CD4-positive, alpha-beta T cell treated with Interleukin-17A for 4 hours (primary cell): Measurements from ENCODE around the gene PRM2.

ENCODE experiments used
- DNase-seq: peaks from one replicate; pipeline ENCODE4 v3.0.0-alpha.2; 2020; ENCODE audit warnings: mixed read lengths

The PRM2 gene

DNA sequence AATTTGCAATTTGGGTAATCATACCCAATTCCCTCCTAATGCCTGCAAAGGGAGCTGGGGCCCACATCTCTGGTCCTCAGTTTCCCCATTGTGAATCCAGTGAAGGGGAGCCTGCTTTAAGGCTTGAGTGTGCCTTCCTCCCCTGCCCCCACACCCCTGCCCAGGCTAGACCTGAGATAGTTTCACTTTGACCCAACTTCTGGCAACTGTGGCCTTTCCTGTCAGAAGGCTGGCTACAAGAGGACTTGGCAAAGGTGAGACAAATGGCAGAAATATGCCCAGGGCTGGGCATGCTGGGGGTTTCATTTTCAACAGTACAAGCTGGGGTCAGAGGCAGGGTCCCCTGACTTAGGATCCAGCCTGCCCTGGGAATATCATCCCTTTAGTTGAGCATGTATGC, 30.3 kb downstream of the PRM2 start:
- no peak for DNase-seq

DNA sequence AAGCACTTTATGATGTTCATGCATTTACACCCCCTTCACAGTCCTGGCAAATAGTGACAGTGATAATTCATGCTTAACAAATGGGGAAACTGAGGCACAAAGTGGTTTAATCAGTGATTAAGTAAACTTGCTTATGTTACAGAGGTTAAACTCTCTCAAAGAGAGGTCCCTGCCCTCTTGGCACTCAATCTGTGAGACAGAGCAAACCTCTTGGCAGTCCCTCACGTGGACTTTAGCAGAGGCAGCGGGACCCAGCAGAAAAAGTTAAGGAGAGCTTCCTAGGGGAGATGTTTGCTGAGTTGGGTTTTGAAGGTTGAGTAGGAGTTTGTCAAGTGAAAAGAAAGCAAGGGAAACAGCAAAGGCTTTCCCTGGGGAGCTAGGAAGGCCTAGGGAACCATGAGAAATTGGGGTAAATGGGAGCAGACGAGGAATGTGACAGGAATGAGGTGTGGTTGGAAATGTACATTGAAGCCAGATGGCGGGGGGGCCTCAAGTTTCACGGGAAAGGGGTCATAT, 31.0 kb downstream of the PRM2 start:
- DNase-seq = no peak

DNA sequence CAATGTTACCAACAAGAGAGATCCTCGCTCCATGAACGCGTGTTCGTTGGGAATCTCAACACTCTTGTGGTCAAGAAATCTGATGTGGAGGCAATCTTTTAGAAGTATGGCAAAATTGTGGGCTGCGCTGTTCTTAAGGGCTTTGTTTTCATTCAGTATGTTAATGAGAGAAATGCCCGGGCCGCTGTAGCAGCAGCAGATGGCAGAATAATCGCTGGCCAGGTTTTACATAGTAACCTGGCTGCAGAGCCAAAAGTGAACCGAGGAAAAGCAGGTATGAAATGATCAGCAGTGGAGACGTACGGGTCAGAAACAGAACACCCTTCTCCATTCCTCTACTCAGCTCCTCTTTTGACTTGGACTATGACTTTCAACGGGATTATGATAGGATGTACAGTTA, 33.6 kb downstream of the PRM2 start:
- no peak for DNase-seq

DNA sequence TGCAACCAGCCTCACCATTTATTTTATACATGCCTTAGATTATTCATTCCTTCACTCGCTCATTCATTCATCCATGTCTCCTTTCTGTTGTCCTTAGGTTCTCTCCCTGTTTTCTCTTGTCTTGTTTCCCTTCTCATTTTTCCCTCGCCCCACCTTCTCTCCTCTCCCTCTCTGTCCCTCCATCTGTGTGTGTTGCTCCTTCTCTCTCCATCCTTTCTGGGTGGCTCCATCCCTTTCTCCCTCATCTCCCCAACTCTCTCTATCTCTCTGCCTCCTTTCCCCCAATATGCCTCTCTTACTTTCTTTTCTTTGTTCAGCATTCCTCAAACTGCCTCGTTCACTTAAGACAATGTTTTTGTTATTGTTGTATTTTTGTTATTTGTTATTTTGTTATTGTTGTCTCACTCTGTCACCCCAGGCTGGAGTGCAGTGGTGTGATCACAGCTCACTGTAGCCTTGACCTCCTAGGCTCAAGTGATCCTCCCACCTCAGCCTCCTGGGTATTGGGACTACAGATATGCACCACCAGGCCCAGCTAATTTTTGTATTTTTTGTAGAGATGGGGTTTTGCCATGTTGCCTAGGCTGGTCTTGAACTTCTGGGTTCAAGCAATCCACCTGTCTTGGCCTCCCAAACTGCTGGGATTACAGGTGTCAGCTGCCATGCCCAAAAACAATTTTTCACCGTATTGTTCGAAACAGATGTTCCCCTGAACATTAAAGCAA, 34.6 kb downstream of the PRM2 start:
- DNase-seq = no peak

DNA sequence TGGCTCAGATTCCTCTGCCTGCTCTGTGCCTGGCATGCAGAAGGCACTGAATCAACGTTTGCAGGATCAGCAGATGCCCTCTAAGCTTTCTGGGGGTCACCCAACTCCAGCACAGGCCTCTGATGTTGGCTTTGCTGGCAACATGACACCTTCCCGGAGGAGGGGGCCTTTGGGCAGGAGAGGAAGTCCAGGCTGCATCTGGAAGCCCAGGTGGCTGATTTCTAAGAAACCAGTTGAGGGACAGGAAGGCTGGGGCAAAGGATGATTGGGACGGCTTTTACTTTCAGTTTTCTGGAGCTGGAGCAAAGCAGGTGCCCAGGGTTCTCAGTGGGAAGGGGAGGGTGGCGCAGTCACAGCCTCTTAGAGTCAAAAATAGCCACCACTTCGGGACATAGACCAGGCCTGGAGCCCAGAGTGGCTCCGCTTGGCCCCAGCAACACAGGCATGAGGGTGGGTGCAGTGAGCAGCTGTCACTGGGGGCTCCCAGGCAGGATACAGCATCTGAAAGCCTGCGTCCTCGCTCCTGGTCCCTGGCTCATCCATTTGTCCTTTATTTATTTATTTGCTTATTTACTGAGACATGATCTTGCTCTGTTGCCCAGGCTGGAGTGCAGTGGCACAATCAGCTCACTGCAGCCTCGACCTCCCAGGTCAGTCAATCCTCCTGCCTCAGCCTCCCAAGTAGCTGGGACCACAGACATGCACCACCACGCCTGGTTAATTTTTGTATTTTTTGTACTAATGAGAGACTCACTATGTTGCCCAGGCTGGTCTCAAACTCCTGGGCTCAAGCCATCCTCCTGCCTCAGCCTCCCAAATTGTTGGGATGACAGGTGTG, 35.4 kb downstream of the PRM2 start:
- DNase-seq = peak; percentile 35

DNA sequence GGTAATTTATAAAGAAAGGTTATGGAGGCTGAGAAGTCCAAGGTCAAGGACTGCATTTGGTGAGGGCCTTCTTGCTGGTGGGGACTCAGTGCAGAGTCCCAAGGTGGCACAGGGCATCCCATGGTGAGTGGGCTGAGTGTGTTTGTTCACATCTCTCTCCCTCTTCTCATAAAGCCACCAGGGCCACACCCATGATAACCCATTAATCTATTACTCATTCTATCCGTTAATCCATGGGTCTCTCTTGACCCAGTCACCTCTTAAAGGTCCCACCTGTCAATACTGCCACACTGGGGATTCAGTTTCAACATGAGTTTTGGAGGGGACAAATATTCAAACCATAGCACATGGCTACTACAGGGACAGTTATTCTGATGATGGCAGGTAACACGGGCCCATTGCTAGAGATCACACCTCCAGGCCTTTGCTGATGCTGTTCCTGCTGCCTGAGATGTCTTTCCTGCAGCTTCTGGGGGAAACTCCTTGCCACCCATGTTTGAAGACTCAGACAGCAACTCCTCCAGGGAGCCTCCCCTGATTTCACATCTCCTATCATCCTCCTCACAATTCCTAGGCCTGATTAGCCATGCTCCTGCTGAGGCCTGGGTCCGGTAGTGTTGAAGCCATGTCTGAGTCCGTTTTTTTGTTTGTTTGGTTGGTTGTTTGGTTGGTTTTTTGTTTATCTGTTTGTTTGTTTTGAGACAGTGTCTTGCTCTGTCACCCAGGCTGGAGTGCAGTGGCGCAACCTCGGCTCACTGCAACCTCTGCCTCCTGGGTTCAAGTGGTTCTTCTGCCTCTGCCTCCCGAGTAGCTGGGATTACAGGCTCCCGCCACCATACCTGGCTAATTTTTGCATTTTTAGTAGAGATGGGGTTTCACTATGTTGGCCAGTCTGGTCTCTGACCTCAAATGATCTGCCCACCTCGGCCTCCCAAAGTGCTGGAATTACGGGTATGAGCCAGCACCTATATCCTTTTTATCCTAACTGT, 36.3 kb downstream of the PRM2 start:
- no peak for DNase-seq

DNA sequence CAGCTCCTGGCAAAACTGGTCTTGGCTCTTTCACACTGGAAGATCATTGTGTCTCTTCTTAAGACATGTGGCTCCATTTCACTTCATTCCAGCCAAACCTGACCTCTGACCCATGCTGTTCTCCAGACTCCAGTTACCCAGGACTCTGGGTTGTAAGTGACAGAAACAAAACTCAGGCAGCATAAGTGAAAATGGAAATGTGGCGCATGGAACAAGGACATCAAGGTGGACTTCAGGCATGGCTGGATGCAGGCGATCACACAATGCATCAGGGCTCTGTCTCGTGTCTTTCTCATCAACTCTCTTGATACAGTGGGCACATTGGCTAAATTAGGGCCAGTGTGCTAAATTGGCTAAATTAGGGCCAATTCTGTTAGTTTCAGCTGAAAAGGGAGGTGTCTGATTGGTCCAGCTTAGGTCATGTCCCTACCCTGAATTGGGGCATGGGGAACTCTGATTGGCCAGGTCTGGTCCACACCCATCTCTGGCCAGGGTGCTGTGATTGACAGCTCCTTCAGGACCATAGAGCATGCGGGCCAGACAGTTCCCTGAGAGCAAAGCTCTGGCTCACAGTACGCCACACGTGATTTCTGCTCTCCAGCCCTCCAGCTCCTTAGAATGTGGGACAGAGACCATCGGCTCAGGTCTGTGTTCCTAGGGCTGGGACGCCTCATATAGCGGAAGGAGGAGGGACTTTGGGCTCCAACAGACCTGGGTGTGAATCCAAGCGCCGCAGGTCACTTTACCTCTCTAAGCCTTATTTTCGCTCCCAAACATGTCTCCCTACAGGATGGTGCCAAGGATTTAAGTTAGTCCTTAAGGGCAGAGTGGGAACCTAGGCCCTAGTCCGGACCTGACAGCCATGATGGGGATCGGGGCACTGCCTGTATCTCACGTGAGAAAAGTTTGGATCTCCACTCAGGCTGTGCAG, 37.7 kb downstream of the PRM2 start:
- no peak for DNase-seq

DNA sequence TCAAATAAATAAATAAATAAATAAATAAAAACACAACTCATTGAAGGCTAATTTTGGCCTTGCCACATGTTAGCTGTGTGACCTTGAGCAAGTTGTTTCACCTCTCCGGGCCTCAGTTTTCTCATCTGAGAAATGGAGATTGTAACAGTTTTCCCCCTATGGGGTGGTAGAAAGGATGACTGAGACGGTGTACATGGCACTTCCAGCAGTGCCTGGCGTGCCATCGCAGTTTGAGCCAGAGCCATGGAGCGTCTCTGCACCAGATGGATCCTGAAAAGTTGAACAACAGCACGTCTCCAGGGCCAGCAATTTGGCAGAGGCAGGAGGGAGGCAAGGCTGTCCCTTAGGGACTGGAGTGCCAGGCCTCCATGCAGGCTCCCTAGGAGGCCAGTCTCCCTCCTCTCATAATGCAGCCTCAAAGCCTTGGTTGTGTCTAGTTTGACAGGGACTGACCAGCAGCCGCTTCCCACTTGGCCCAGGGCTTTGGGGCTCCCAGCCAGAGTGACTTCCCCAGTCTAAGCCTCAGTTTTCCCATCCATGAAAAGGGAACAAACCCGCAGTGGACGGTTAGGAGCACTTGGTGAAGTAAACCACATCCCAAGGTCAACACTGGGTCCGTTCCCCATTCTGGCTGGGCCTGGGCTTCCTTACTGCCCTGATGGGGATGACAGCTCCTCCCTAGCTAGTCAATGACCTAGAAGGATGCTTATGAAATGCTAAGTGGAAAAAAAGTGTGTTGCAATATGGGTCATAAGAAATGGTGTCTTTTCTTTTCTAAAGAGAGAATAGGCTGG, 39.6 kb downstream of the PRM2 start:
- DNase-seq = no peak

DNA sequence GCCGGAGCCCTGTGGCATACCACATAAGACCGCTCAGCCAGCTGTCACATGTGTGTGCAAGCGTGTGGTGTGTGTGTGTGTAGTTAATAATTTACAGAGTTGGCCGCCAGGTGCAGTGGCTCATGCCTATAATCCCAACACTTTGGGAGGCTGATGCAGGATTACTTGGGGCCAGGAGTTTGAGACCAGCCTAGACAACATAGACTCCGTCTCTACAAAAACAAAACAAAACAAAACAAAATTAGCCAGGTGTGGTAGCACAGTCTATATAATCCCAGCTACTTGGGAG, 40.6 kb downstream of the PRM2 start:
- DNase-seq = no peak

DNA sequence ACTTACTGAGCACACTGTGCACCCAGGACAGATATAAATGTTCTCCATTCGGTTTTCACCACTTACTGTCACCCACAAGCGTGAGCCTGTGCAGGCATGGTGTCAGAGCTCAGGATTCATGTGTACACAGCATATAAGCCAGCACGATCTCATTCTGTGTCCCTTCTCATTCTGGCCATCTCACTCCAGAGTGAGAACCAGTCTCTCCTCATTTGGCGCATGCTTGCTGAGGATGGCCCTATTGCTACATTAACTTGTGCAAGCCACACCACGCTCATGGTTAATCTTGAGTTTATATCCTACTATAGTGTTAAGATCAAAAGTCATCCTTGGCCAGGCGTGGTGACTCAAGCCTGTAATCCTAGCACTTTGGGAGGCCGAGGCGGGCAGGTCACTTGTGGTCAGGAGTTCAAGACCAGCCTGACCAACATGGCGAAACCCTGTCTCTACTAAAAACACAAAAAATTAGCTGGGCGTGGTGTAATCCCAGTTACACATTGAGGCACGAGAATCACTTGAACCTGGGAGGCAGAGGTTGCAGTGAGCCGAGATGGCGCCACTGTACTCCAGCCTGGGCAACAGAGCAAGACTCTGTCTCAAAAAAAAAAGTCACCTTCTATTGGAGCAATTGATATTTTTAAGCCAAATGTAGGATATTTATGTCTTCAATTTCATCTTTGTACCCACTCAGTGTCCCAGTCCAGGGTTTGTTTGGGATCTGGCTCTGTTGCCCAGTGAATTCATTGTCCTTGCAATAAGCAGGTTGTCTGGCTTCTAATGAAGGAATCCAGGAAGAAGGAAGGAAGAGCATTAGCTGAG, 41.2 kb downstream of the PRM2 start:
- no peak for DNase-seq

DNA sequence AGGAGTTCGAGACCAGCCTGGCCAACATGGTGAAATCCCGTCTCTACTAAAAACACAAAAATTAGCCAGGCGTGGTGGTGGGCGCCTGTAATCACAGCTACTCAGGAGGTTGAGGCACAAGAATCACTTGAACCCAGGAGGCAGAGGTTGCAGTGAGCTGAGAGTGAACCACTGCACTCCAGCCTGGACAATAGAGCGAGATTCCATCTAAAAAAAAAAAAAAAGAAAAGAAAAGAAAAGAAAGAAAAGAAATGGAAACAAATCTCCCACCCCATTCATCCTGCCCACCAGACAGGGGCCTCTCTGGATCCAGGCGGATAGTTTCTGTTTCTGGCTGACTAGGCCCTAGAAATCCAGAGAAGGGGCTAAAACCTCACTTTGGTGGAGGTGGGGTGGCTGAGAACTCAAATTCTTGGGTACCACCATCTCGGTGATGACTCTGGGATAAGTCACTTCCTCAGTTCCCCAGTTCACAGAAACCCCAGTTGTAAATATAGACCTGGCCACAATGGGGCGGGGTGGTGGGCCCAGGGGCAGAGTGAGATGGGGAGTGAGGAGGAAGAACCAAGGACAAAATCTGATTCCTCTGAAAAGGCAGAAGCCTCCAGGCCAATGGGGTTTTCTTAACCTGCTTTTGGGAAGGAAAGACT, 42.4 kb downstream of the PRM2 start:
- DNase-seq = peak; percentile 75

DNA sequence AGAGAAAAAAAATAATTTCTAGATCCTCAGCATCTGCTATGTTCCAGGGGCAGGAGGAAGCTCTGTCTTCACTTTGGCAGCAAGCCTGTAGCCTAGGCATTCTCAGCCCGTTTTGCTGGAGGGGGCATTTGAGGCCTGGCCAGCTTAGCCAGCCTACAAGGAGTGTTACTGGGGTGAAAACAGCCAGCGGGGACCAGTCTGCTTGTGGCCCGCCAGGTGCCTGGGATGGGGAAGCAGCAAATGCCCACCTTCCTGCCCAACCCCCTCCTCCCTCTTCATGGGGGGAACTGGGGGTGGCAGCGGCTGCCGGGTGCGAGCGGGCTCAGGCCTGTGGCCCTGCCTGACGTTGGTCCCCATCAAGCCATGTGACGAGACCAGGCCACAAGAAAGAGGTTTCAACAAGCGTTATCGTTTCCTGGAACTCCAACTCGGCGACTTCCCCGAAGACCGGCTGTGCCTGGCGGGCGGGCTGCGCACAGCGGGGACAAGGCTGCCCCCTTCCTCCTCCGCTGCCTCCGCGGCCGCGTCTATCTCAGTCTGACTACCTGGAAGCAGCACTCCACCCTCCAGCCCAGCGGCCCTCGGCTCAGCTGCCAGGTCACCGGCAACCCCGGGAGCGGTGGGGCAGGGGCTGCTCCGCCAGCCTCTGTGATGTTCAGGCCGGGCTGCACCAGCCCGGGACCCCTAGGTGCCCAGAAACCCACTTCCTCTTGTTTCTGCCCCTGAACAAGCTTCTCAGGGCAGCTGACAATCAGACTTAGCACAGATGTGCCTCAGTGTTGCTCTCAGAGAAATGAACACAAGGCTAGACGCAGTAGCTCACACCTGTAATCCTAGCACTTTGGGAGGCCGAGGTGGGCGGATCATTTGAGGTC, 43.2 kb downstream of the PRM2 start:
- DNase-seq = peak; percentile 75

DNA sequence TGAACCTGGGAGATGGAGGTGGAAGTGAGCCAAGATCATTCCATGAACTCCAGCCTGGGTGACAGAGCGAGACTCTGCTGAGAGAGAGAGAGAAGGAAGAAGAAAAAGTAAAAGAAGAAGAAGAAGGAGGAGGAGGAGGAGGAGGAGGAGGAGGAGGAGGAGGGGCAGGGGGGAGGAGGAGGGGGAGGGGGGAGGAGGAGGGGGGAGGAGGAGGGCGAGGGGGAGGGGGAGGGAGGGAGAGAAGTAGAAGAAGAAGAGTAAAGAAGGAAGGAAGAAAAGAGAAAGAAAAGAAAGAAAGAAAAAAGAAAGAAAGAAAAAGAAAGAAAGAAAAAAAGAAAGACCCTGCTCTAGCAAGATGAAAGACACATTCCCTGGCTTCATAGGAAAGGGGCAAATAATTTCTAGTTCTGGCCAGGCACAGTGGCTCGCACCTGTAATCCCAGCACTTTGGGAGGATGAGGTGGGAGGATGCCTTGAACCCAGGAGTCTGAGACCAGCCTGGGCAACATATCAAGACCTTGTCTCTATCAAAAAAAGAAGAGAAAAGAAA, 43.9 kb downstream of the PRM2 start:
- no peak for DNase-seq

DNA sequence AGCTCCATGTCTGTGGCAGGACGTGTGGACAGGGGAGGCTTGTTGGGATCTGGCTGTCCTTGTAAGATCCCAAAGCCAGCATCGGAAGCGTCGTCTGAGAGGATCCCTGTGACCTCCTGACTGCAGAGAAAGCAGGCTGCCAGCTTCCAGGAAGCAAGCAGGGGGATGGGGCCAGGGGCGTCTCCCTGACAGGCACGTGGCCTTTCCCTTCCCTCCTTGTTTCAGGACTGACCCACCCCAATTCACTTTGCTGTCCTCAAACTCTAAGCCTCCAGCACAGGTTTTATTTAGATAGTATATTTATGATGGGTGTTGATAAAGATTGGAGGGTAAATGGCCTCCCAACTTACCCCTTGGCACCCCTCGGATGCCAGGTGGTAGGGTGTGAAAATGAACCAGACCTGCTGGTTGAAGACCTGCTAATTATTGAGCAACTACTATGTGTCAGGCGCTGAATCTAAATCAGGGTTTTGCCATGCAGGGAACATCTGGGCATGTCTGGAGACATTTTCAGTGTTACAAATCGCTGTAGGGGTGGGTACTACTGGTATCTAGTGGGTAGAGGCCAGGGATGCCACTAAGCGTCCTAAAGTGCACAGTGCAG, 44.8 kb downstream of the PRM2 start:
- no peak for DNase-seq

DNA sequence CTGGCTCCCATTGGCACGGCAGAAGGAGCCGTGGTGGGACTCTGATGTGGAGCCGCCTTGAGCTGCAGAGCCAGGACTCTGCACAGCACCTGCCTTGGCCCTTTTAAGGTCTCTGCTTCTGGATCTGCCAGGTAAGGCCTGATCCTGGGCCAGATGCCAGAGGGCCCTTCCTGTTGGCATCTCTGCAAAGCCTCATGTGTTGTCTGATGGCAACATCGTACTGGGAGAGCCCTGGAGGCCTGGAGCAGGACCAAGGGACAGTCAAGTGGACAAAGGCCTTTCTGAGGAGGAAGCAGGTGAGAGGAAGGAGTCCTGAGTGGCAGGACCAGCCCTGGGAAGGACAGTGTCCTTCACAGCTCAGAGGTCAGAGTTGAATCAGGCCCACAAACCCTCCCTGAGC, 46.4 kb downstream of the PRM2 start:
- no peak for DNase-seq

DNA sequence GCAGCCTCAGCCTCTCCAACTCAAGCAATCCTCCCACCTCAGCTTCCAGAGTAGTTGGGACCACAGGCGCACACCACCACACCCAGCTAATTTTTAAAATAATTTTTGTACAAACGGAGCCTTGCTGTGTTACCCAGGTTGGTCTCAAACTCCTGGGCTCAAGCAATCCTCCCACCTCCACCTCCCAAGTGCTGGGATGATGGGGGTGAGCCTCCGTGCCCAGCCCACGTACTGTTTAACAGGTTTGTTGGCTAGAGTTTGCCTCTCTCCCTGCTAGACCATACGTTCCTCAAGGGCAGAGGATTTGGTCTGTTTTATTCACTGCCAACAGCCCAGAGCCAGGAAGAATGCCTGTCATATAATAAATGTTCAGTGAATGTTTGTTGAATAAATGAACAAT, 46.8 kb downstream of the PRM2 start:
- DNase-seq = no peak

DNA sequence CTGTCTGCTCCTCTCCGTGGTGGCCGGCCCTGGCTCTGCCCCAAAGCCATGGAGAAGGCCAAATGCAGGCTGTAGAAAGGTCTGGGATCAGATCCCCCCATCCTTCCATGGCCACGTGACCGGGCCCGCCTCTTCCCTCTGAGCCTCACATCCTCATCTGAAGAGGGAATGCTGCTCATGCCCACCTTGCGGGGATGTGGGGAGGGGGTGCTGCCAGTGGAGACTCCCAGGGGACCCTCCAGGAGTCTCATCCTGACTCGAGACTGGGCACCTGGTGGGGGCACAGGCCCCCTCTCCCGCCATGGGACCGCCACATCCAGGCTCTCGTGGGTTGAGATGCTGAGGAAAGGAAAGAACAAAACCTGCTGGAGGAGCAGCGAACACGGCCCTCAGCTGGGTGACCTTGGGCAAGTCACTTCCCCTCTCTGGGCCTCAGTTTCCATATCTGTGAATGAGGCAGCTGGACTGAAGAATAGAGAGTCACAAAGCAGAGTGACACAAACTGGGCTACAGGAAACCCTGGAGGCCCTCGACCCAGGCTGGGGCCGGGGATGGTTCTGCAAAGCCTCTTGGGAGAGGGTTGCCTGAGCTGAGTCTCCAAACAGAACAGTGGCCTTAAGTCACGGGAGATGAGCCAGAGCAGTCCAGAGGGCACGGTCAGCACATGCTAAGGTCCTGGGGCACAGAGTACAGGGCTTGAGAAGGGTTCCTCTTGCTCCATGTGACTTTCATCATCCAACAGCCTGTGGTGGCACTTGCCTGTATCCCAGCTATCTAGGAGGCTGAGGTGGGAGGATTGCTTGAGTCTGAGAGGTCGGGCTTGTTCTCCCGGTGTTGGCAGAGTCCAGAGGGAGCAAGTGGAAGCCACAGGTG, 50.4 kb downstream of the PRM2 start:
- DNase-seq = no peak
